ENCODE data around the gene CARMIL1.

- no peak for TF ChIP-seq POLR2A (IDR thresholded peaks at IDR 0.05; ENCODE audit: low read depth, low read length)
- TF ChIP-seq POLR2AphosphoS5 (IDR thresholded peaks at IDR 0.05; ENCODE audit: low read depth, low read length), result no peak
- no peak for TF ChIP-seq TAF1 (IDR thresholded peaks at IDR 0.05; ENCODE audit: low read depth, low read length)
- TF ChIP-seq SPI1 (IDR thresholded peaks at IDR 0.05; ENCODE audit: low read depth, low read length), result no peak
- no peak for TF ChIP-seq PAX5 (IDR thresholded peaks at IDR 0.05; ENCODE audit: insufficient read depth, low read length, severe bottlenecking)
Measured at GRCh38 chr6:25448965-25449538, 169.9 kb downstream of the CARMIL1 start.
